MM.1S (cell line): ENCODE measurements around the gene PAPPA.

Experiments
- DNase-seq: peaks from one replicate; pipeline ENCODE4 v3.0.0-alpha.2; 2015
- H2AFZ ChIP-seq: fragments of 300-600 bp; sonication (generic); 2 replicates; pipeline ENCODE4 v1.6.0; 2016; ENCODE audit warnings: antibody characterized with exemption, low read length
- H3F3A ChIP-seq: fragments of 300-600 bp; sonication (generic); 2 replicates; pipeline ENCODE4 v1.6.1; 2016; ENCODE audit warnings: mild to moderate bottlenecking, antibody characterized with exemption, low read length, moderate library complexity, mixed read lengths; ENCODE audit not compliant: insufficient read depth
- H3K27ac ChIP-seq: fragments of 300-600 bp; sonication (generic); 2 replicates; pipeline ENCODE4 v1.5.1; 2016; ENCODE audit warnings: mild to moderate bottlenecking, low read length
- H3K27me3 ChIP-seq: fragments of 300-600 bp; sonication (generic); replicated peaks from 2 replicates; pipeline ENCODE4 v1.6.0; 2016; ENCODE audit warnings: low read length; ENCODE audit not compliant: insufficient read depth
- H3K36me3 ChIP-seq: fragments of 300-600 bp; sonication (generic); replicated peaks from 2 replicates; pipeline ENCODE4 v1.6.1; 2016; ENCODE audit warnings: mild to moderate bottlenecking, low read length, mixed read lengths; ENCODE audit not compliant: insufficient read depth
- H3K4me1 ChIP-seq: fragments of 300-600 bp; sonication (generic); 2 replicates; pipeline ENCODE4 v1.6.1; 2016; ENCODE audit warnings: low read length, mixed read lengths
- H3K4me2 ChIP-seq: fragments of 300-600 bp; sonication (generic); 2 replicates; pipeline ENCODE4 v1.6.0; 2016; ENCODE audit warnings: low read depth, low read length
- H3K4me3 ChIP-seq: fragments of 300-600 bp; sonication (generic); 2 replicates; pipeline ENCODE4 v1.5.1; 2016; ENCODE audit warnings: low read length, mixed read lengths
- H3K79me2 ChIP-seq: fragments of 300-600 bp; sonication (generic); 2 replicates; pipeline ENCODE4 v1.6.1; 2016; ENCODE audit warnings: mixed run types, low read length, mixed read lengths
- H3K9ac ChIP-seq: fragments of 300-600 bp; sonication (generic); 2 replicates; pipeline ENCODE4 v1.6.1; 2016; ENCODE audit warnings: low read length, mixed read lengths
- H3K9me2 ChIP-seq: fragments of 300-600 bp; sonication (generic); replicated peaks from 2 replicates; pipeline ENCODE4 v1.6.1; 2016; ENCODE audit warnings: mild to moderate bottlenecking, low read length, mixed read lengths; ENCODE audit not compliant: insufficient read depth
- H3K9me3 ChIP-seq: fragments of 300-600 bp; sonication (generic); replicated peaks from 2 replicates; pipeline ENCODE4 v1.6.1; 2016; ENCODE audit warnings: mild to moderate bottlenecking, low read length, mixed read lengths; ENCODE audit not compliant: insufficient read depth
- H4K20me1 ChIP-seq: fragments of 300-600 bp; sonication (generic); 2 replicates; pipeline ENCODE4 v1.6.1; 2016; ENCODE audit warnings: mild to moderate bottlenecking, low read length, moderate library complexity, mixed read lengths; ENCODE audit not compliant: insufficient read depth
- EZH2 ChIP-seq: fragments of 300-600 bp; sonication (generic); optimal IDR thresholded peaks from 2 replicates; pipeline ENCODE3; 2017; ENCODE audit warnings: low read depth, mild to moderate bottlenecking, antibody characterized with exemption, low read length, mixed read lengths
- EZH2phosphoT487 ChIP-seq: fragments of 300-600 bp; sonication (generic); IDR thresholded peaks from 2 replicates; pipeline ENCODE4 v1.6.1; 2018; ENCODE audit warnings: antibody characterized with exemption, low read length
- TF ChIP-seq, protein P1 (sequence below): fragments of 300-600 bp; sonication (generic); IDR thresholded peaks from 2 replicates; pipeline ENCODE4 v1.5.1; 2016; ENCODE audit warnings: antibody characterized with exemption, low read length, mixed read lengths

Gene PAPPA

GRCh38 chr9:116247791-116248374 is 94.3 kb downstream of the PAPPA start:
- no peak for DNase-seq
- no peaks in the 10 kb centered on the region for H3K36me3 ChIP-seq
- H3K4me3 ChIP-seq = no peak overlapping the region
- H3K9me2 ChIP-seq = no peaks in the 10 kb centered on the region
- H3K9ac ChIP-seq = no peak overlapping the region
- H4K20me1 ChIP-seq = no peaks in the 10 kb centered on the region
- H3K27me3 ChIP-seq = no peaks in the 10 kb centered on the region
- no peaks in the 10 kb centered on the region for H3K4me1 ChIP-seq
- no peak overlapping the region for H3K27ac ChIP-seq
- no peak overlapping the region for H2AFZ ChIP-seq
- no peak for TF ChIP-seq EZH2
- no peak for TF ChIP-seq EZH2phosphoT487
- TF ChIP-seq, protein P1, sequence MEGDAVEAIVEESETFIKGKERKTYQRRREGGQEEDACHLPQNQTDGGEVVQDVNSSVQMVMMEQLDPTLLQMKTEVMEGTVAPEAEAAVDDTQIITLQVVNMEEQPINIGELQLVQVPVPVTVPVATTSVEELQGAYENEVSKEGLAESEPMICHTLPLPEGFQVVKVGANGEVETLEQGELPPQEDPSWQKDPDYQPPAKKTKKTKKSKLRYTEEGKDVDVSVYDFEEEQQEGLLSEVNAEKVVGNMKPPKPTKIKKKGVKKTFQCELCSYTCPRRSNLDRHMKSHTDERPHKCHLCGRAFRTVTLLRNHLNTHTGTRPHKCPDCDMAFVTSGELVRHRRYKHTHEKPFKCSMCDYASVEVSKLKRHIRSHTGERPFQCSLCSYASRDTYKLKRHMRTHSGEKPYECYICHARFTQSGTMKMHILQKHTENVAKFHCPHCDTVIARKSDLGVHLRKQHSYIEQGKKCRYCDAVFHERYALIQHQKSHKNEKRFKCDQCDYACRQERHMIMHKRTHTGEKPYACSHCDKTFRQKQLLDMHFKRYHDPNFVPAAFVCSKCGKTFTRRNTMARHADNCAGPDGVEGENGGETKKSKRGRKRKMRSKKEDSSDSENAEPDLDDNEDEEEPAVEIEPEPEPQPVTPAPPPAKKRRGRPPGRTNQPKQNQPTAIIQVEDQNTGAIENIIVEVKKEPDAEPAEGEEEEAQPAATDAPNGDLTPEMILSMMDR = no peak
- no peaks in the 10 kb centered on the region for H3K79me2 ChIP-seq
- no peaks in the 10 kb centered on the region for H3F3A ChIP-seq
- no peaks in the 10 kb centered on the region for H3K9me3 ChIP-seq
- H3K4me2 ChIP-seq = no peak overlapping the region

DNA sequence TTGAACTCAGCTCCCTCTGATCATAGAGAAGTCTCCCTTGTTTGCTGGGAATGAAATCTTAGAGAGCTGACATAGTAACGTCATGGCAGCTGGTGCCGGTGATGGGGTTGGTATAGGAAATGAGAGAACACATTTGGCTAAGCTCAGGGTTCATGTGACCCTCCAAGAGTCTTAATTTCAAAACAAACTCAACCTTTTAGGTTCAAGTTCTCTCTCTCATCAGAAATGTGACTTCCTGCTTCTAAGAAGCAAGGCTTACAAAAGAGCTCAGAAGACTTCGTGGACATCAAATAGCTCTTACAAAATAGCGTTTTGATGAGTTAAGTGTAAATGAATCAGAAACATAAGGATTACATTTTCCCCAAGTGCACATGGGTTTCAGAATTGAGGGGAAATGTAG is 97.3 kb downstream of the PAPPA start:
- Histone ChIP-seq H3K27me3 (no peaks in the 10 kb centered on the region), H3K36me3 (no peaks in the 10 kb centered on the region), H3K9me3 (no peaks in the 10 kb centered on the region), H3K9ac (no peak overlapping the region), H3F3A (no peaks in the 10 kb centered on the region), H3K79me2 (no peaks in the 10 kb centered on the region), H3K27ac (no peak overlapping the region), H3K4me3 (no peak overlapping the region), H3K4me2 (no peak overlapping the region), H3K4me1 (no peaks in the 10 kb centered on the region), H2AFZ (no peak overlapping the region), H3K9me2 (no peaks in the 10 kb centered on the region), H4K20me1 (no peaks in the 10 kb centered on the region)
- TF ChIP-seq, protein P1 = no peak
- TF ChIP-seq EZH2phosphoT487 (no peak), EZH2 (no peak)
- no peak for DNase-seq

- DNase-seq = no peak
- Histone ChIP-seq H3K9me2 (no peaks in the 10 kb centered on the region), H3K9me3 (no peaks in the 10 kb centered on the region; the same call in 1 of the 2 replicates), H3K9ac (no peak overlapping the region), H3K79me2 (no peaks in the 10 kb centered on the region), H3K27me3 (no peaks in the 10 kb centered on the region), H2AFZ (no peak overlapping the region), H3K4me1 (no peaks in the 10 kb centered on the region), H3F3A (no peaks in the 10 kb centered on the region), H4K20me1 (no peaks in the 10 kb centered on the region), H3K4me2 (no peak overlapping the region), H3K4me3 (no peak overlapping the region), H3K27ac (no peak overlapping the region), H3K36me3 (no peaks in the 10 kb centered on the region)
- TF ChIP-seq, protein P1 = no peak
- TF ChIP-seq EZH2phosphoT487 (no peak), EZH2 (no peak)
Observed at GRCh38 chr9:116251366-116251765, 97.8 kb downstream of the PAPPA start.
